B cell (primary cell): ENCODE results near the gene EIF5. TPM values are rescaled to one million over a fixed set of nuclear protein-coding genes. Genes with fewer than 3 reads are reported as not detected.

Source experiments
- ATAC-seq: fragments of 200-7000 bp; cut with Tn5 transposase; one replicate; pipeline ENCODE4 v1.10.0; 2021; ENCODE audit warnings: low read depth, mild to moderate bottlenecking, moderate number of reproducible peaks, moderate library complexity
- CTCF ChIA-PET: fragments of 350-600 bp; sonication (Branson Sonifier 250); formaldehyde crosslinking; loops from one replicate; lab custom pipeline; 2021; ENCODE audit warnings: antibody characterized with exemption, inconsistent platforms; lab: Charles Lee
- POLR2A ChIA-PET: fragments of 350-600 bp; sonication (Branson Sonifier 250); formaldehyde crosslinking; loops from one replicate; lab custom pipeline; 2021; ENCODE audit warnings: antibody characterized with exemption; lab: Charles Lee
- DNase-seq: peaks from one replicate; pipeline ENCODE4 v3.0.0; 2013
- H2AFZ ChIP-seq: 2 replicates; pipeline ENCODE4 v1.6.1; 2012; ENCODE audit warnings: mild to moderate bottlenecking, low read depth, low read length; ENCODE audit not compliant: insufficient read depth, poor library complexity, severe bottlenecking
- H3K27ac ChIP-seq, 2 donors: 1 replicate in 1 of 2; 2 replicates in 1 of 2; pipeline ENCODE4 v1.5.1; 2012 to 2013; ENCODE audit warnings: low read length in 2 of 2, mild to moderate bottlenecking in 2 of 2, moderate library complexity in 1 of 2
- H3K27me3 ChIP-seq, 4 experiments: fragments of 200-600 bp in 1 of 4; sonication (generic) in 1 of 4; replicated peaks in 1 of 4; 1 replicate in 2 of 4; 2 replicates in 2 of 4; pipeline versions ENCODE4 v1.6.1 to v1.7.0; 2013 to 2016; ENCODE audit warnings: low read length in 3 of 4, mild to moderate bottlenecking in 2 of 4, mixed read lengths in 1 of 4, moderate library complexity in 1 of 4; ENCODE audit not compliant: insufficient read depth in 4 of 4, control insufficient read depth in 3 of 4; ENCODE audit errors: control extremely low read depth in 1 of 4
- H3K36me3 ChIP-seq, 2 experiments: replicated peaks in 1 of 2; 1 replicate in 1 of 2; 2 replicates in 1 of 2; pipeline versions ENCODE4 v1.6.1 to v1.7.1; 2013; ENCODE audit warnings: low read length in 1 of 2; ENCODE audit not compliant: insufficient read depth in 2 of 2, control insufficient read depth in 1 of 2; ENCODE audit errors: control extremely low read depth in 1 of 2, extremely low read depth in 1 of 2
- H3K4me1 ChIP-seq, 2 donors: fragments of 200-600 bp in 1 of 2; sonication (generic) in 1 of 2; 1 replicate in 1 of 2; 2 replicates in 1 of 2; pipeline versions ENCODE4 v1.5.1 to v1.6.1; 2013 to 2017; ENCODE audit warnings: low read length in 2 of 2; ENCODE audit not compliant: control insufficient read depth in 2 of 2, insufficient read depth in 2 of 2
- H3K4me2 ChIP-seq: replicated peaks from 2 replicates; pipeline ENCODE3; 2012; ENCODE audit warnings: mild to moderate bottlenecking, low read depth, low read length; ENCODE audit not compliant: poor library complexity, severe bottlenecking
- H3K4me3 ChIP-seq, 5 experiments: fragments of 200-600 bp in 1 of 5; sonication (generic) in 1 of 5; 1 replicate in 3 of 5; 2 replicates in 2 of 5; pipeline versions ENCODE4 v1.5.1 to v1.7.0; 2011 to 2016; ENCODE audit warnings: low read length in 4 of 5, mild to moderate bottlenecking in 4 of 5, low read depth in 2 of 5, control low read depth in 1 of 5, moderate library complexity in 1 of 5; ENCODE audit not compliant: insufficient read depth in 1 of 5; ENCODE audit errors: control extremely low read depth in 1 of 5, extremely low read depth in 1 of 5
- H3K79me2 ChIP-seq: fragments of 200-600 bp; sonication (generic); one replicate; pipeline ENCODE4 v1.6.0; 2016; ENCODE audit warnings: low read length; ENCODE audit not compliant: control insufficient read depth, insufficient read depth
- H3K9ac ChIP-seq: fragments of 200-600 bp; sonication (generic); 2 replicates; pipeline ENCODE4 v1.6.1; 2017; ENCODE audit warnings: mild to moderate bottlenecking, low read length, moderate library complexity
- H3K9me3 ChIP-seq, 3 donors: one replicate each; pipeline versions ENCODE4 v1.6.1 to v1.7.1; 2013; ENCODE audit warnings: low read length in 2 of 3; ENCODE audit not compliant: control insufficient read depth in 2 of 3, insufficient read depth in 1 of 3; ENCODE audit errors: control extremely low read depth in 1 of 3
- H4K20me1 ChIP-seq: 2 replicates; pipeline ENCODE4 v1.6.0; 2012; ENCODE audit warnings: mild to moderate bottlenecking, low read length; ENCODE audit not compliant: insufficient read depth, control insufficient read depth, poor library complexity, severe bottlenecking
- H3K27ac Mint-ChIP-seq: one replicate; pipeline ENCODE4 v1.8.0; 2021; ENCODE audit warnings: mixed read lengths
- H3K27me3 Mint-ChIP-seq: one replicate; pipeline ENCODE4 v1.8.0; 2021; ENCODE audit warnings: mixed read lengths
- H3K4me1 Mint-ChIP-seq: one replicate; pipeline ENCODE4 v1.8.0; 2021; ENCODE audit warnings: mixed read lengths
- H3K4me3 Mint-ChIP-seq: one replicate; pipeline ENCODE4 v1.8.0; 2021; ENCODE audit warnings: mixed read lengths
- H3K9me3 Mint-ChIP-seq: one replicate; pipeline ENCODE4 v1.8.0; 2022; ENCODE audit warnings: mixed read lengths; ENCODE audit not compliant: insufficient read depth
- CTCF ChIP-seq: fragments of 200-600 bp; IDR thresholded peaks from one replicate; pipeline ENCODE4 v1.8.0; 2022; ENCODE audit warnings: antibody characterized with exemption, mild to moderate bottlenecking
- EZH2 ChIP-seq: IDR thresholded peaks from 2 replicates; pipeline ENCODE4 v1.6.1; 2012; ENCODE audit warnings: borderline replicate concordance, low read depth, mild to moderate bottlenecking, moderate library complexity, low read length; ENCODE audit not compliant: insufficient read depth, poor library complexity, severe bottlenecking
- WGBS: methylation state at CpG from one replicate; pipeline ENCODE4 v1.1.5; 2013; ENCODE audit warnings: missing lambda C conversion rate; ENCODE audit not compliant: insufficient coverage; 5-methylcytosine and 5-hydroxymethylcytosine counted together
- intact Hi-C: fragments of 100-400 bp; cut with micrococcal nuclease; formaldehyde crosslinking; loops from one replicate; pipeline ENCODE4 v1.10.0; 2022
- polyA plus RNA-seq: library from polyadenylated mRNA; depleted of rRNA; stranded (reverse); fragments of >200 nt; gene quantifications from 2 replicates; pipeline ENCODE4 v1.2.3, GENCODE V29; 2012
- total RNA-seq, 2 donors: library from RNA; stranded (reverse); fragments of 120-200 nt in 1 of 2; gene quantifications; 1 replicate in 1 of 2; 2 replicates in 1 of 2; pipeline versions ENCODE4 v1.2.3 to v1.2.4, GENCODE V29; 2013 to 2022

Gene EIF5
- total and polyA plus RNA-seq, 2 donors (not counting 1 experiment from before 2014, with no cell fraction given): 206 to 314 TPM

- ChIA-PET POLR2A (no interaction called here), CTCF (interaction anchor here (0.6 to 0.9 kb wide), 3 partner anchors 11 to 211 kb away, joined by 3 read pairs; no protein-coding TSS in a partner anchor)
- no peak for TF ChIP-seq CTCF
- no peak for TF ChIP-seq EZH2
- no peak overlapping the region for H2AFZ ChIP-seq
- Mint-ChIP-seq H3K4me1 (no peaks in the 10 kb centered on the region), H3K9me3 (no peaks in the 10 kb centered on the region), H3K4me3 (no peak overlapping the region), H3K27ac (no peak overlapping the region), H3K27me3 (peaks cover 54% of the 10 kb centered on the region)
- H4K20me1 ChIP-seq: no peaks in the 10 kb centered on the region
- H3K4me2 ChIP-seq: no peak overlapping the region
- no peaks in the 10 kb centered on the region for H3K4me1 ChIP-seq
- no peaks in the 10 kb centered on the region for H3K36me3 ChIP-seq
- H3K27me3 ChIP-seq: peaks cover 0 to 36% (median 9%) of the 10 kb centered on the region in 4 experiments
- no peak overlapping the region for H3K4me3 ChIP-seq
- no peaks in the 10 kb centered on the region for H3K9me3 ChIP-seq
- no peak overlapping the region for H3K27ac ChIP-seq
- ATAC-seq (no peak), DNase-seq (no peak)
- intact Hi-C loops: no loop called here
- WGBS: 94% methylated on average over 16 of the region's 20 CpGs
- H3K9ac ChIP-seq: no peak overlapping the region
- H3K79me2 ChIP-seq: no peaks in the 10 kb centered on the region
Measured at GRCh38 chr14:103286968-103287850, 46.8 kb upstream of the EIF5 start.
